ENCODE measurements around the gene STK17B.

Gene STK17B

DNA sequence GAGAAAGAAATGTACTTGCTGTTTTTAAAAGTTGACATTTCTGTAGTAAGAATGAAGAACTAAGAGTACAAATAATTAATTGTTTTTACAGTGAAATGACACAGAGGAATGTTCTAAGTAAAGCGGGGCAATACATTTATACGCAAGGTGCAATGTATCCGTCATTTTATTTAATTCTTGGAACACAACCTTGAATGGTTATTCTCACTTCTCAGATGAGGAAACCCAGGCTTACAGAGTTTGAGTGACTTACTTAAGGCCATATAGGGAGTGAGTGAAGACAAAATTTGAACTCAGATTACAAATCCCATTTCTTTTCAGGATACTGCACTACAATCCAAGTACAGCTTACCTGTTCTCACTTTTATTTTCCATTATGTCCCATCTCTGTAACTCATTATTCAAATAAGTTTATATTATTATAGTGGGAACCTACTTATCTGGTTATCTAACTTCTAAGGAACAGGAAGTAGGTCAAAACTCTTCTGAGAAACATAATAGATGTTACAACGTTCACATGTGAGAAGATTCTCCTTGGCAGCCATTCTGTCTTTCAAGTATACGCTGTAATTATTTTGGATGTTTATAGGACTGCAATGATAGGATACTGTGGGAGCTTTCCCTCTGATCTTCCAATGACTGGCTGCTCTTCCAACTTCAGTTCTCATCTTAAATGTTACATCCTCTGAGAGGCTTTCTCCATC, 12.3 kb upstream of the STK17B start:
- DNase-seq = no peak

DNA sequence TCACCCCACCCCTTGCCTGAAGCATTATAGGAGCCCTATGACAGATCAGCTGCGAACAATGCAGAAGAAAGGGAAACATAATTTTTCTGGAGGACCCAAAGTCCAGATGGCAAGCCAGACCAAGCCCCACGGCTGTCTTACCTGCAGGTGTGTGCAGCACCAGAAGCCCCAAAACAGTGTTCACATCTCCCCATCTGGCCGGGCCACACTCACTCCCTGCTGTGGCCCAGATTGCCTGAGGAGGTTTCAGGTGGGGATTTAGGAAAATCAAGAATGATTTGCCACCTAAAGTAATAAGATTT, 11.7 kb upstream of the STK17B start:
- DNase-seq = no peak

DNA sequence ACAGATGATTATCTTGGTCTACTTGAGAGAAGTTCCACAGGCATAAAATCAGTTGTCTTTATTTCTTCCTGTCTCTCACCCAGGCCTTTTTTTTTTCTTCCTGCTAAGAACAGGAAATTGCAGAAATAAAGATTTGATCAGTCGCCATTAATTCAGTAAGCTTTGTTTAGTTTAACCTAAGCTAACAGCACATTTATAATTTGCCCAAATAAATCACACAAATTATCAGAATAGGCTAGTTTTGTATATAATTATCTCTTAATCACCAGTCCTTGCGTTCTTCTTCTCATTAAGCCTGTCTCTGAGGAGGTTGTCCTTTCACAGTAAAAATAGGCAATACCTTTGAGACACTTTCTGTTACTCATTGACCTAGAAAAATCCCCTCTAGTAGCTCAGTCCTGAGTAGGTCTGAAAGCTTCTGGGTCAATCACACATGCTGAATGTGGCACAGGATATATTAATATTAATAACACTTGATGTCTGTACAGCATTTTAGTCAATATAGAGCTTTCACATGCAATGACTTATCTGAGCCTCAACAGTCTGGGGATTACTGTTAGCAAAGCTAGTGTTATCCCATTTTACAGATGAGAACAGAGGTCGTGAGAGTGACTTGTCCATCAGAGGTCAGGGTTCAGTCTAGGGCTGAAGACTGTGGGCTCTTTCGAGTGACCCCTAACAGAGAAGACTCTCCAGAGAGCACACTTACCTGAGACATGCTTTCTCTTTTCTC, 11.2 kb upstream of the STK17B start:
- no peak for DNase-seq

DNA sequence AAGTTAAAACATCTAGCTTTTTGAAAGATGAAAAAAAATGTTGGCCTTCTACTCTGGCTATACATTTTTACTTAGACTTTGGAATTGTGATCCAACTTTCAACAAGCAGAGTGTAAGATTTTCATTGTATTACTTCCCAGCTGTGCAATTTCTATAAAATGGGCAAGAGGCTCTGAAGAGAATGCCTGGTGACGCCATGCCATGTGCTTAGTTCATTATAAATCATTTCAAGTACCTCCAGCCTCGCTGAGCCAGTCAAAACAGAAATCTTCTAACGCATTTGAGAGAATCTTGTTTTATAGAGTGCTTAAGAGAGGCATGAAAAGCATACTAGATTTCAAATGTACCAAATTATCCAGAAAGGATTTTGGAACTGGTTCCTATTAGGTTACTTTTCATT, 10.1 kb upstream of the STK17B start:
- DNase-seq = no peak

DNA sequence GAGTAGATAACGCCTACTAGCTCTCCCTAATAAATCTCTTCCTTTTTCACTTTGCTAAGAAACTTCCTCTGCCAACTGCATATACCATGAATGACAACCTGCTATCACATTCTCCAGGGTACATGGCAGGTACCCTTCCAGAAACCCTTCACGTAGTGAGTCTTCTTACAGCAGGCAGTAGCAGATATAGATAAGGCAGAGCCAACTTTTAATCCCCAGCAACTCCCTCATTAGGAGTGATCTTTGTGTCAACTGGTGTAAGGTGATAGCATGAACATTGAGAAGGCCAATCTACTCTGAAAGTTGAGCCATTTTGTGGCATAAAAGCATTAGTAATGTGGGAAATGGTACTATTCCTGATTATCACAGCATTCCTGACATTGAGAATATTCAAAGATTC, 5.7 kb upstream of the STK17B start:
- DNase-seq = no peak

DNA sequence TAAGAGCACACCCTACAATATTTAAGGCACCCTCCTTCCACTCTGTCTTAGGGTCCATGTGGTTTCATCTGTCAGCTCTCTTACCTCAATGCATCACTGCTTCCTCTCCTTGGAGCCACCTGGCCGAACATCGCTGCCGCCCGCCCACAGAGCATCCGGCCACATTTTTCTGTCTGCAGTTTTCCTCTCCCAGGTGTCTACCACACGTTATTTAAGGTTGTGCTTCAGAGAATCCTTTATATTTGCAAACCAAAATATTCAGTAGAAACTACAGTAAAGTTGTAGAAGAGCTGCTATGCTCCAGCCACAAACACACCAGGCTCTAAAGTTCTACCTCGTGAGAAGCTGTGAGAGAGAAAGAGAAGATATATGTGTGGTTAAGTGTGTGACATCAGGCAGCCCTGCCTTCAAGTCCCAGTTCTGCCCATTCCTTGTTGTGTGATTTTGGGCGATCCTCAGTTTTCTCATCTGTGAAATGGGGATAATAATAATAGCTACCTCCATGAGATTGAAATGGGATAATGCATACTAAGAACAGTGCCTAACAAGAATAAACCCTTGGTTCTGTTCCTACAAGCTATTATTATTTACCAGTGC, 4.9 kb upstream of the STK17B start:
- no peak for DNase-seq

DNA sequence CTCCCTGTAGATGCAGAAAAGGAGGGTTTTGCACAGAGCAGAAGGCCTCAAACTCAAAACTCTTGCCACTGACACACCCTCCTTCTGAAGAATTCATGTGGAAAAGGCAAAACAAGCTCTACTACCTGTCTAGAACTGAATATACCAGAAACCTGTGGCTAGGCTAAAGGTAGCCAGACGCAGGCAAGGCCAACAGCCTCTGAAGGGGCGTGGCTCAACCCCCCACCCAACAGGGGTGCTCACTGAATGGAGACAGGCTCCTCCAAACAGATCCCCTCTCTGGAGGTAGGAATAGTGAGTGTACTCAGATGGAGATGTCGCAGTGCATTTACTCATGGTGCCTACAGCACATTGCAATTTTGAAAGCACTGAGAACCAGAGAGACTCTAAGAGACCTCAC, 3.0 kb upstream of the STK17B start:
- DNase-seq = no peak

DNA sequence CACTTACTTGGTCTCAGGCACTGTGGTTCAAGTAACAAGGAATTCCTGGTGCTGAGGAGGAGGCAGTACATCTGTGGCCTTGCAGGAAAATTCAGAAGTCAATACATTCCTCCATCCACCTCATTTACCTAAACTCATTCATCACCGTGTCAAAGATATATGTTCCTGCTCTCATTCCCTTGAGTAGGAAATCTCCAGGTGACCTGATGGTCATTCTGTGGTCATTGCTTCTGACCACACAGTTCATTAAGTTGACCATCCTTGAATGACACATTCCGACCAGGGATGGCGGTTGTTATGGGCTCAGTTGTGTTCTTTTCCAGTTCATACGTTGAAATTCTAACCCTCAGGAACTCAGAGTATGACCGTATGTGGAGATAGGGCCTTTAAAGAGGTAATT, 2.1 kb upstream of the STK17B start:
- DNase-seq = no peak

DNA sequence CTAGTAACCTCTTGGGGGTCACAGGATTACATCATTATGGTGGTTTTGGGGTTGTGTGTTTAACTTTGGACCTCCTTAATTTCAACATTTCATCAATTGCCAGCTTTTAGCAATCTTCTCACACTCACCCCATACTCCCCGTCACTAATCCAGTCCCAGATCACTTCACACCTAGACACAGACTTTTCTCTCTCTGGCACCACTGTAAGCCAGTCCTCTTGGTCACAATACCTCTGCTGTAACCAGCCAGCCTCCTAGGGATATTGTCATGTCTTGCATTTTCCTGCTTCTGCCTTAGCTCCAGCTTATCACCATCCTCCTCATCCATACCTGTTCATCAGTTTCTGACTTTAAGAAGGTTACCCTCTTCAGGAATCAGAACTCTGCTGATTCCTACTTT, 1.6 kb upstream of the STK17B start:
- no peak for DNase-seq

DNA sequence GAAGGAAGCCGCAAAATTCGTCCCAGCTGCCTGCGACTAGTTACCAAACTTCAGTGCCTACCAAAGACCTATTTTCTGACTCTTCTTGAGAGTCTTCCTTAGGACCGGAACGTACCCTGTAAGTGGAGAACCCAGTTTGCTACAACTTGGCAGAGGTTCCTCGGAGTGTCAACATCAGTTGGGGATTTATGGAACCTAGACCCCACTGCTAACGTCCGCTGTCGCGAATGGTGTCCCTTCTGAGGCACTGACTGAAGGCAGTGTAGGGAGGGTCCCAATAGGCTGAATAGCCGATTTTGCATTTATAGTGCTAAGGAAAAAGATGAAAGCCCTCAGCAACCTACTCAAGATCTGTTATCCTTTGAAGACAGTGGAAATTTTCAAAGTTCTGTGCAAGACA, 568 bp upstream of the STK17B start:
- DNase-seq = no peak

DNA sequence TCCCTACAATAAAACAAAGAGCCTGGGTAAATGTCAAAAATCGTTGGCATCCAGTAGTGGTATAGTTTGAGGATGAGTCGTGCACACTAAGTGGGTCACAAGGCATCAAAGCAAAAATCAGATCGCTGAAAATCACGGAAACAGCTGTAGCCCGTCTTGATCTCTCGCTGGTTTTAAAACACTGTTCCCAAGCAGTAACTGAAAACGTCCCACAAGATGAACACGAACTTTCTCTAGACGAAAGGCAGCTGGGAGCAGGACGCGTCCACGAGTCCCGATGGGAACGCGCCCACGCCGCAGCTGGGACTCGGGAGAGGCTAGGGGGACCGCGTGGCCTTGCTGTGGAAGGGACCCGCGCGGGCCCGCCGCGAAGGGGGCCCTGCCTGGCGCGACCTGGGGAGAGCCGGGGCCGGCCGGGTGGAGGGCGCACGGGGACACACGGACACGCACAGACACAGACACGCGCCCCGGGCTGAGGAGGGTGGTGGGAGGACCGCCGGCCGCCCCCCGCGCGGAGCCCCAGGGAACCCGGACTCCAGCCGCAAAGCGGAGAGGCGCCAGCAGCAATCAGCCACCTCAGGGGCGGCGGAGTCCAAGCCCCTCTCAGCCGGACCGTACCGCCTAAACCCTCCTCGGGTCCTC, 651 bp downstream of the STK17B start:
- peak; percentile 37 to 41 for DNase-seq

DNA sequence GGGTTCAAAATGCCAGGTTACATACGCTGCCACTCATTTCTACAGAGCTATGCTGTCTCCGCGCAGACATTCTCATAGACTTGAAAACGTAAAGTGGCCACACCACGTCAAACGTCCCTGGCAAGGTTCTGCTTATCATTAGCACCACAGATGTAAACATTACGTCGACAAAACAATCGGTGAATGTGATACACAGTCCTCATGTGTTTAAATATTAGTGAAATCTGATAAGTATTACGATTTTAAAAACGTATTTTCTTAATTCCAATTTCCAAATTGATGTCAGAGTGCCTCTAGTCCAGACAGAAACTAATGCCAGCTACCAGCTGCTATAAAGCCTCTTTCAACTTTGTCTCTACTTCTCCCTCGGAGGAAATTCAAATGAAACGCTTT, 1.2 kb downstream of the STK17B start:
- peak; percentile 73 for DNase-seq

DNA sequence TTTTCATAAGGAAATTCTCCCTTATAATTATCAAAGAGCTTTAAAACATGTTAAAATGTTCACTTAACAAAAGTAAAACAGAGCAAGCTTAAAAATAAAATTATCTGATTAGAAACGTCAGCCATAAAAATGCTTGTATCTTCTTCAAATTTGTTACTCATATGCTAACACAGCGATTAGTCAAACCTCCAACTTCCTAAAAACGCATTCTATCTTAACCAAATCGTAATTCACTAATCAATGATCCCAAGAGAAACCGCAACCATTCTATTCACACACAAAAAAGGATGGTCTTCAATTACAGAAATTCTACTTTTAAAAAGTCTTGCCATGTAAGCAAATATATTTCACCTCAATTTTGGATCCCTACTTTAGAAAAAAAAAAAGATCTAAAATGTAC, 1.9 kb downstream of the STK17B start:
- DNase-seq = peak; percentile 13 to 65

DNA sequence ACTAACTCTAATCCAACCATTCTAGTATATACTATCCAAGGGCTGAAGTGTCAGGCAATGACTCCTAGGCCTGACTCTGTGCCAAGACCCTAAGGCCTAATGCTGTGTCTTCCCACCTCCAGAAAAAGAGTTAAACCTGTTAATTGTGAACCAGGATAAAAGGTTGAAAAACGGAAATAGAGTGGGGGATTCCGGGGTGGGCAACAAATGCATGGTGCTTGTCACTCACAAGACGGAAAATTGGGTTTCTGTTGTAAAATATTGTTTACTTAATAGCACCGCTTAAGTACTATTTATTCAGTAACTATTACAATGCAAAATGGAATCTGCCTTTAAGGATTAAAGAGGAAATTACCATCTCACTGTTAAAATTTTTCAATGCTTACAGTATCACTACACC, 3.2 kb downstream of the STK17B start:
- peak in 1 of 2 donors; percentile 51 for DNase-seq

DNA sequence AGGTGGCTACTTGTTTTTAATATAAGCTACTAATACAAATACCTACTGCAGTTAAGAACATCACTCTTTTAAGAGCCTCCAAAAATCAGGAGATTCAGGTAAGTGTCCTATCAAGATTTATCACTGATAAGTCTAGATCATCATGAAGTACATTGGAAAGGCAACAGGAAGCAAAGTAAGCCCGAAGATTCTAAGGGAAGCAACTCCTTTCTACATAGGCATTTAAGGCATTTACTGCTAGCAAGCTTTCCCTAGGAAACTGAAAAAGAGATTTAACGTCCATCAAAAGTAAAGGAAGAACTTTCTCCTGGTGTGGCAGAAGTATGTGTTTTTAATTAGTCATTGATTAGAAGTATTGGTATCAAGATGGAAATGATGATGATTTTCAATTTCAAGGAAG, 3.7 kb downstream of the STK17B start:
- peak in 1 of 2 donors; percentile 7 for DNase-seq

DNA sequence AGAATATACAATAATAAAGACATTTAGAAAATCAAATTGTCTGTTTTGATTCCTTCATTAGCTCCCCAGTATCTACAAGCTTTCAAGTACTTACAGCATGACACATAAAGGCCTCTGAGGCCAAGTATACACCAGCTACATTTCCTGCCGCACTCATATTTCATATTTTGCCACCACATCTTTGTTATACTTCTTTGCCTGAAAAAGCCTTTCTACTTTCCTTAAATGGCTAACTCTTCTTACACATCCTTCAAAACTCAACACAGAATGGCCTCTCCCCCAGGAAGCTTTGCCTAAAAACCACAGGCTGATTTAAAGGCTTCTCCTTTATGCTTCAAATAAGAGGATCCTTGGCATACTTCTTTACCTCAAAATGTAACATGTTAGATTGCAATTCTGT, 4.5 kb downstream of the STK17B start:
- DNase-seq = peak; percentile 38 to 50

DNA sequence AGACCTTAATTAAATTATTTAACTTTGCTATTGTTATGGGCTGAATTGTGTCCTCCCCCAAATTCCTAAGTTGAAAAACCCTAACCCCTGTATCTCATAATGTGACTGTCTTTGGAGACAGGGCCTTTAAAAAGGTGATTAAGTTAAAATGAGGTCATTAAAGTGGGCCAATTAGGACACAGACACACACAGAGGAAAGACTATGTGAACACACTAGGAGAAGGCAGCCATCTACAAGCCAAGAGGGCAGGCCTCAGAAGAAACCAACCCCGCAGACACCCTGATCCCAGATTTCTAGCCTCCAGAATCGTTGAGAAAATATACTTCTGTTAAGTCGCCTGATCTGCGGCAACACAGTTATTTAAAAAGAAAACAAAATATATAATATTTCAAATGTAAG, 6.4 kb downstream of the STK17B start:
- no peak for DNase-seq

DNA sequence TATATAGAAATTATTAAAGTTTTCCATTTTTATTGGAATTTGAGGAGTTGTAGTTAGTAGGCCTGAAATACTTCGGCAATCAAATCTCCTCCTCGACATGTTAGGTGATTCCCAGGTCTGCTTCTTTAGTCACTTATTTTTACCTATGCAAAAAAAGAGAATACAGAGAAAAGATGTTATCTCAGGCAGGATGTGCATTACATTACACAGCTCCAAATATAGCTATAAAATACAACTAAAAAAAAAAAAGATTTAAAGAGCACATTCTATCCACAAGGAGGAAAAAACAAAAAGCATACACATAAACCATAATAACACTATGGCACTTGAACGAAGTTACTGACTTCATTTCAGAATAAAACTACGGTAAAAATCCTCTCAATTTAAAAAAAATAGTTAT, 8.1 kb downstream of the STK17B start:
- DNase-seq = no peak

DNA sequence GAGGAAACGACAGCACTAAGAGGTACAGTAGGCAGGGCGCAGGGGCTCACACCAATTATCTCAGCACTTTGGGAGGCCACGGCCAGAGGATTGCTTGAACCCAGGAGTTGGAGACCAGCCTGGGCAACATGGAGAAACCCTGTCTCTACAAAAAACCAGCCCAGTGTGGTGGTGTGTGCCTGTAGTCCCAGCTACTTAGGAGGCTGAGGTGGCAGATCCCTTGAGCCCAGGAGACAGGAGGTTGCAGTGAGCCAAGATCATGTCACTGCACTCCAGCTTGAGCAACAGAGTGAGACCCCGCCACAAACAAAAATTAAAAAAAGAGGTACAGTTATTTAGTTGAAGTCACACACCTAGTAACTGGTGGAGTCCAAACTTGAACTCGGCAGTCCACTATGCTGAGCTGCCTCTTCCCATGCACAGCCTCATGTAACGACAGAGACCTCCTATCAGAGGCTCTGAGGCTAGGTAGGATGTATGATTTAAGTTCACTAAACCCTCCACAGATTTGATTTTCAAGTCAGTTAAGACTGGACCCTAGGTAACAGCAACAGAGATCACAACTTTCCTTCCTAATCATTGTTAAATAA, 8.7 kb downstream of the STK17B start:
- DNase-seq = no peak

DNA sequence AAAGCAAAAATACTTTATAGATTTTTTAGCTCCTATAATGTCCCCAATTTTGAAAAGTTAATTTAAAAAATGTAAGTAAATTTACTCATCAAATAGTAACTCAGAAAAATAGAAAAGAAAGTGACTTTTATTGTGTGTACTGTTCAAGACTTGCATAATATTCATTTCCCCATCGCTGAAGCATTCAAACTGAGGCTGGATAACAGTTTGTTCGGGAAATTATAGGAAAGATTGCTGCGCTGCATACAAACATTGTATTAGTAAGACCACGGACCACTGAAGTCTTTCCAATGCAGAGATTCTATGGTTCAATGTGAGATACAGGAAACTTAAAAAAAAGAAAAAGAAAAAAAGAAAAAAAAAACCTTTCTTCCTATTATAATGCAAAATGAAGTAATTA, 10.4 kb downstream of the STK17B start:
- peak; percentile 26 to 55 for DNase-seq

DNA sequence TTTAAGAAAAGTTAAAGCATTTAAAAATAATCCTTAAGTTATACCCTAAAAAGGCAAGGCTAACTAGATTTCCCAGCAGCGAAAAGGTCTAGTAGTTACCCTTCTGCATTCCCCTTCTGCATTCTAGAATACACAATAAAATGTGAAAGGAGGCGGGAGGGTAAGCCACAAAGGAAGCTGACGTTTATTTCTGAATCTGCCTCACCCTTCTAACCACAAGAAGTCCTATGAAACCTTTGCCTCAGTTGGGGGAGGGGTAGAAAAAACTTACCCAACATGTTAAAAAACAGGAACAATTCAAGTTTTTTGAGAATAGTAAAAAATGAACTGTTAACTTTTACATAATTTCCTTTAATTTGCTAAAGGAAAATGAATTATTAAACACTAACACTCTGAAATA, 11.3 kb downstream of the STK17B start:
- DNase-seq = peak; percentile 94 to 98

DNA sequence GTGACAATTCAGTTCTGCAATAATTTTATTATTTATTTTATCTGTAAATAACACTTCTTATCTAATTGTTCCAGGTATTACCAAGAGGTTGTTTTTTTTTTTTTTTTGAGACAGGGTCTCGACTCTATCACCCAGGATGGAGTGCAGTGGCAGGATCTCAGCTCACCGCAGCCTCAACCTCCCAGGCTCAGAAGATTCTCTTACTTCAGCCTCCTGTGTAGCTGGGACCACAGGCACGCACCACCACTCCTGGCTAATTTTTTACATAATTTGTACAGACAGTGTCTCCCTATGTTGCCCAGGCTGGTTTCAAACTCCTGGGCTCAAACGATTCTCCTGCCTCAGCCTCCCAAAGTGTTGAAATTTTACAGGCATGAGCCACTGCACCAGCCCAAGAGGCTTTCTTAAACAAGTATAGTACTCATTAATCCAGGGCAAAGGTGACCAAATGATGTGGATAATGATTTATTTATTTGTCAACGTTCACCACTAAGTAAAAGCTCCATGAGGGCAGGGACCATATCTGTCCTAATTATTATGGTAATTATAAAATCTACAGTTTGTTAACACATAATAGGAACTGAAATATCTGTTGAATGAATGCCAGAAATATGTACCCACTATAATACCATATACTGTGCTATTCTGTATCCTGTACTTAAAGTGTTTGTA, 12.0 kb downstream of the STK17B start:
- DNase-seq = no peak

DNA sequence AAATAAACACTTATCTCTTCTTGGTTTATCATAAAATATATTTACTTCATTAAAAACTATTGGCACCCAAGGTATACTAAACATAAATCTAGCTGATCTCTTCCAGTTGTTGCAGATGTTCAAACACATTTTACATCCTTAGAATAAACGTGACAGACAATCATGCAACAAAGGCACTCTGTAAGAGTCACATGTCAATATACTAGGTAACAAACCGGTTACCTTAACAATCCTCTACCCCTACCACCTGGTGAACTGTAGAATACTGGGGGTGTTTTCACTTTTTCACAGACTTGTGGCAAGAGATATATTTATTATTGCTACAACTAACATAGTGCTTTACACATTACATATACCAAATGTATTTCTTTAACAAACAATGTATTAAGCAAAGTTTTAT, 15.8 kb downstream of the STK17B start:
- no peak for DNase-seq

Measured in inflammatory macrophage (primary cell).